HEK293T (cell line): Measurements from ENCODE around the gene CREBZF.

Experiments
- CTCF ChIA-PET: fragments of 350-600 bp; formaldehyde crosslinking; extraction: SDS; loops from one replicate; lab custom pipeline; 2021; ENCODE audit warnings: antibody characterized with exemption, inconsistent platforms; lab: Yijun Ruan, JAX
- POLR2A ChIA-PET: fragments of 350-600 bp; formaldehyde crosslinking; extraction: SDS; loops from one replicate; lab custom pipeline; 2020; ENCODE audit warnings: antibody characterized with exemption, inconsistent platforms; lab: Yijun Ruan, JAX
- DNase-seq: peaks from one replicate; pipeline ENCODE4 v3.0.0; 2012; ENCODE audit warnings: mixed read lengths; ENCODE audit errors: extremely low spot score
- ARNT ChIP-seq: fragments of 450-650 bp; IDR thresholded peaks from 2 replicates; pipeline ENCODE4 v1.6.1; 2017; ENCODE audit warnings: mild to moderate bottlenecking
- BHLHE40 ChIP-seq: fragments of 450-650 bp; IDR thresholded peaks from 2 replicates; pipeline ENCODE4 v1.6.1; 2016; ENCODE audit warnings: mild to moderate bottlenecking, moderate library complexity, borderline replicate concordance
- CTBP1 ChIP-seq: fragments of 450-650 bp; IDR thresholded peaks from 2 replicates; pipeline ENCODE4 v1.6.1; 2016; ENCODE audit warnings: borderline replicate concordance
- ELF4 ChIP-seq: fragments of 450-650 bp; IDR thresholded peaks from 2 replicates; pipeline ENCODE4 v1.6.1; 2017; ENCODE audit warnings: antibody characterized with exemption
- FOXA1 ChIP-seq: fragments of 450-650 bp; IDR thresholded peaks from 2 replicates; pipeline ENCODE4 v1.6.1; 2016; ENCODE audit warnings: mild to moderate bottlenecking
- FOXK2 ChIP-seq: fragments of 450-650 bp; IDR thresholded peaks from 2 replicates; pipeline ENCODE4 v1.6.1; 2016; ENCODE audit warnings: mild to moderate bottlenecking
- FOXM1 ChIP-seq: fragments of 450-650 bp; IDR thresholded peaks from 2 replicates; pipeline ENCODE4 v1.6.1; 2017; ENCODE audit warnings: mild to moderate bottlenecking, borderline replicate concordance
- HDGF ChIP-seq: fragments of 450-650 bp; IDR thresholded peaks from 2 replicates; pipeline ENCODE4 v1.6.1; 2017; ENCODE audit warnings: antibody characterized with exemption, borderline replicate concordance
- L3MBTL2 ChIP-seq: fragments of 450-650 bp; conservative IDR thresholded peaks from 2 replicates; pipeline ENCODE4 v1.6.1; 2016; ENCODE audit warnings: mild to moderate bottlenecking
- LEF1 ChIP-seq: fragments of 450-650 bp; IDR thresholded peaks from 2 replicates; pipeline ENCODE4 v1.6.1; 2017; ENCODE audit warnings: mild to moderate bottlenecking, borderline replicate concordance
- NFRKB ChIP-seq: fragments of 450-650 bp; IDR thresholded peaks from 2 replicates; pipeline ENCODE4 v1.6.1; 2016; ENCODE audit warnings: mild to moderate bottlenecking, moderate library complexity
- PKNOX1 ChIP-seq: fragments of 450-650 bp; IDR thresholded peaks from 2 replicates; pipeline ENCODE4 v1.6.1; 2016
- SP1 ChIP-seq: fragments of 450-650 bp; IDR thresholded peaks from 2 replicates; pipeline ENCODE4 v1.6.1; 2017
- SUZ12 ChIP-seq: fragments of 450-650 bp; IDR thresholded peaks from 2 replicates; pipeline ENCODE4 v1.6.1; 2016; ENCODE audit warnings: mild to moderate bottlenecking
- TARDBP ChIP-seq: fragments of 450-650 bp; IDR thresholded peaks from 2 replicates; pipeline ENCODE4 v1.6.1; 2016
- ZNF384 ChIP-seq: fragments of 450-650 bp; IDR thresholded peaks from 2 replicates; pipeline ENCODE4 v1.6.1; 2016

The CREBZF gene

GRCh38 chr11:85704967-85705366 is 40.0 kb upstream of the CREBZF start:
- CTCF ChIA-PET, result no interaction called here
- TF ChIP-seq HDGF (no peak), SUZ12 (no peak), BHLHE40 (no peak), SP1 (no peak), L3MBTL2 (no peak), ZNF384 (no peak), ARNT (no peak), NFRKB (no peak), PKNOX1 (no peak), FOXM1 (no peak), FOXK2 (no peak), TARDBP (no peak)
- POLR2A ChIA-PET, result no interaction called here
- no peak for DNase-seq

DNA sequence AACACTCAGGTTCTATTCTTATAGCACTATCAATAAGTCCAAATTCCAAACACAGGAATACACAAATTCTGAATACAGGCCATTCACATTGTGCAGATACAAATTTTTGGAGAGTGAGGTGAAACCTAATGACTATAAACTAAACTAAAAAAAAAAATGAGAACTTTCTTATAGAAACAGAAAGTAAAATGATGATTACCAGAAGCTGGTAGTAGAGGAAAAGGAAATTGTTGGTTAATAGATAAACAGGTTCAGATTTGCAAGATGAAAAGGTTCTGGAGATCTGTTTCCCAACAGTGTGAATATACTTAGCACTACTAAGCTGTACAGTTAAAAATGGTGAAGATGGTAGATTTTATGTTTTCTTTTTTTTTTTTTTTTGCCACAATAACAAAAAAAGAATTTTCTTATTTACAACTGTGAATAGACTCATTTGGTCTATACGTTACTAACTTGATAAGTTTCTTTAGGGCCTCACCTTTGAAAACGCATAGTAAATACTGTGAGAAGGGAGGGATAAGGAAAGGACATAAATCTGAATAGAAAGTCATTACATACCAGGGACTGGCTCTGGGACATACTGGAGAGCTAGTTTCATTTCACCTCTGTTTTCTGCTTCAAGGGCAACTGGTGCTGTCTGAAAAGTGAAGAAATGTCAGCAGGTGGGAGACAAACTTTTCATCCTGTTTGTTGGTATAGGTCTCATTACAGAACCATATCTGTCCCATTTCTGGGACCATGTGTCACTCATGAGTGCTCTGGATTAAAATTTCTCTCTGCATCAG is 35.2 kb upstream of the CREBZF start:
- POLR2A ChIA-PET, result no interaction called here
- no peak for TF ChIP-seq L3MBTL2
- no peak for TF ChIP-seq FOXA1
- no peak for TF ChIP-seq NFRKB
- TF ChIP-seq SP1, result no peak
- no peak for TF ChIP-seq TARDBP
- TF ChIP-seq LEF1, result no peak
- no peak for TF ChIP-seq BHLHE40
- no peak for TF ChIP-seq ZNF384
- TF ChIP-seq FOXM1, result no peak
- TF ChIP-seq HDGF, result no peak
- TF ChIP-seq CTBP1, result no peak
- TF ChIP-seq ELF4, result no peak
- TF ChIP-seq SUZ12, result no peak
- TF ChIP-seq FOXK2, result no peak
- TF ChIP-seq PKNOX1, result no peak
- TF ChIP-seq ARNT, result no peak

GRCh38 chr11:85698195-85698594 is 33.3 kb upstream of the CREBZF start:
- TF ChIP-seq HDGF, result no peak
- no peak for TF ChIP-seq ARNT
- no peak for TF ChIP-seq ZNF384
- no peak for TF ChIP-seq TARDBP
- no peak for TF ChIP-seq ELF4
- no peak for TF ChIP-seq BHLHE40
- TF ChIP-seq CTBP1, result no peak
- TF ChIP-seq SUZ12, result no peak
- no peak for TF ChIP-seq L3MBTL2
- TF ChIP-seq NFRKB, result no peak
- TF ChIP-seq FOXM1, result no peak
- TF ChIP-seq FOXA1, result no peak
- no peak for TF ChIP-seq PKNOX1
- no peak for TF ChIP-seq FOXK2
- TF ChIP-seq SP1, result no peak
- TF ChIP-seq LEF1, result no peak
- POLR2A ChIA-PET, result no interaction called here
- CTCF ChIA-PET, result no interaction called here
- DNase-seq, result no peak

More for the DNA sequence above, 35.2 kb upstream of the CREBZF start:
- no peak for DNase-seq
- CTCF ChIA-PET, result no interaction called here

GRCh38 chr11:85697747-85698146 is 32.8 kb upstream of the CREBZF start:
- CTCF ChIA-PET, result no interaction called here

GRCh38 chr11:85695546-85695945 is 30.6 kb upstream of the CREBZF start:
- ChIA-PET CTCF (no interaction called here), POLR2A (no interaction called here)
- DNase-seq, result no peak
- TF ChIP-seq SP1 (no peak), ELF4 (no peak), L3MBTL2 (no peak), ARNT (no peak)

More at GRCh38 chr11:85697747-85698146, 32.8 kb upstream of the CREBZF start:
- POLR2A ChIA-PET, result no interaction called here
- TF ChIP-seq TARDBP, result no peak
- no peak for TF ChIP-seq L3MBTL2
- TF ChIP-seq HDGF, result no peak
- no peak for DNase-seq

GRCh38 chr11:85694385-85694980 is 29.6 kb upstream of the CREBZF start:
- TF ChIP-seq CTBP1 (no peak), LEF1 (no peak), PKNOX1 (no peak), HDGF (no peak), FOXM1 (no peak), FOXK2 (no peak), FOXA1 (no peak), ARNT (no peak), ZNF384 (no peak), TARDBP (no peak), BHLHE40 (no peak), L3MBTL2 (no peak), ELF4 (no peak), NFRKB (no peak)
- CTCF ChIA-PET, result no interaction called here
- POLR2A ChIA-PET, result no interaction called here
- DNase-seq, result peak; percentile 21
